Measurements from ENCODE around the gene FAM221B. TPM values are rescaled to one million over a fixed set of nuclear protein-coding genes. Genes with fewer than 3 reads are reported as not detected.
A peak's percentile ranks its signal among the peaks of the same experiment; 100 is the strongest.

FAM221B gene
- total RNA-seq, 2 experiments from 2014 or later, result not detected

GRCh38 chr9:35844628-35845270 lies 16.2 kb upstream of the FAM221B start:
- no peak overlapping the region for H3K27ac Mint-ChIP-seq
- intact Hi-C loops (cut with micrococcal nuclease), result no loop called here
- no peaks in the 10 kb centered on the region for H3K9me3 Mint-ChIP-seq
- CTCF ChIA-PET, result interaction anchor here (1.0 to 3.1 kb wide), 3 partner anchors 13 to 54 kb away, joined by 3 to 11 read pairs (median 4); no protein-coding TSS in a partner anchor
- peak; percentile 40 for DNase-seq
- H3K36me3 Mint-ChIP-seq (ENCODE audit: low read depth), result no peaks in the 10 kb centered on the region
- no peak overlapping the region for H3K4me3 Mint-ChIP-seq
- H3K27me3 Mint-ChIP-seq (ENCODE audit: low read depth), result no peaks in the 10 kb centered on the region
- H3K4me1 Mint-ChIP-seq (ENCODE audit: low read depth), result peaks cover 28% of the 10 kb centered on the region

- H3K4me3 Mint-ChIP-seq, result no peak overlapping the region
- peaks cover 23% of the 10 kb centered on the region for H3K4me1 Mint-ChIP-seq (ENCODE audit: low read depth)
- H3K27me3 Mint-ChIP-seq (ENCODE audit: low read depth), result no peaks in the 10 kb centered on the region
- H3K9me3 Mint-ChIP-seq, result no peaks in the 10 kb centered on the region
- no peak overlapping the region for H3K27ac Mint-ChIP-seq
- no peak for DNase-seq
- intact Hi-C loops (cut with micrococcal nuclease), result no loop called here
- CTCF ChIA-PET, result interaction anchor here (0.8 kb wide), 1 partner anchor 8 kb away, joined by 3 read pairs; no protein-coding TSS in a partner anchor
- no peaks in the 10 kb centered on the region for H3K36me3 Mint-ChIP-seq (ENCODE audit: low read depth)
Measured at GRCh38 chr9:35842795-35843194, 14.3 kb upstream of the FAM221B start.

GRCh38 chr9:35842020-35842745 lies 13.7 kb upstream of the FAM221B start:
- no peak for DNase-seq
- Mint-ChIP-seq H3K36me3 (ENCODE audit: low read depth) (no peaks in the 10 kb centered on the region), H3K9me3 (no peaks in the 10 kb centered on the region), H3K4me3 (no peak overlapping the region), H3K27me3 (ENCODE audit: low read depth) (no peaks in the 10 kb centered on the region), H3K27ac (no peak overlapping the region), H3K4me1 (ENCODE audit: low read depth) (peaks cover 23% of the 10 kb centered on the region)
- CTCF ChIA-PET, result interaction anchor here (0.8 to 1.0 kb wide), 2 partner anchors 8 to 16 kb away, joined by 3 to 5 read pairs; no protein-coding TSS in a partner anchor
- intact Hi-C loops (cut with micrococcal nuclease), result no loop called here

GRCh38 chr9:35841645-35841900 lies 13.0 kb upstream of the FAM221B start:
- Mint-ChIP-seq H3K36me3 (ENCODE audit: low read depth) (no peaks in the 10 kb centered on the region), H3K9me3 (no peaks in the 10 kb centered on the region), H3K27ac (no peak overlapping the region), H3K4me1 (ENCODE audit: low read depth) (peaks cover 19% of the 10 kb centered on the region), H3K27me3 (ENCODE audit: low read depth) (no peaks in the 10 kb centered on the region), H3K4me3 (no peak overlapping the region)
- no peak for DNase-seq
- intact Hi-C loops (cut with micrococcal nuclease), result no loop called here
- CTCF ChIA-PET, result interaction anchor here (1.0 kb wide), 1 partner anchor 15 kb away, joined by 5 read pairs; no protein-coding TSS in a partner anchor

- H3K27me3 Mint-ChIP-seq (ENCODE audit: low read depth), result no peaks in the 10 kb centered on the region
- CTCF ChIA-PET, result interaction anchor here (0.6 to 1.5 kb wide), 3 partner anchors 15 to 724 kb away, joined by 3 to 5 read pairs (median 5); no protein-coding TSS in a partner anchor
- peaks cover 18% of the 10 kb centered on the region for H3K4me1 Mint-ChIP-seq (ENCODE audit: low read depth)
- intact Hi-C loops (cut with micrococcal nuclease), result no loop called here
- no peaks in the 10 kb centered on the region for H3K36me3 Mint-ChIP-seq (ENCODE audit: low read depth)
- no peaks in the 10 kb centered on the region for H3K9me3 Mint-ChIP-seq
- no peak overlapping the region for H3K27ac Mint-ChIP-seq
- no peak overlapping the region for H3K4me3 Mint-ChIP-seq
- no peak for DNase-seq
Measured at GRCh38 chr9:35840881-35841644, 12.5 kb upstream of the FAM221B start.

GRCh38 chr9:35839926-35840325 lies 11.4 kb upstream of the FAM221B start:
- DNase-seq, result no peak
- CTCF ChIA-PET, result interaction anchor here (0.6 to 1.5 kb wide), 3 partner anchors 14 to 291 kb away, joined by 3 to 5 read pairs (median 3); no protein-coding TSS in a partner anchor
- H3K27me3 Mint-ChIP-seq (ENCODE audit: low read depth), result no peaks in the 10 kb centered on the region
- peaks cover 7% of the 10 kb centered on the region for H3K4me1 Mint-ChIP-seq (ENCODE audit: low read depth)
- H3K36me3 Mint-ChIP-seq (ENCODE audit: low read depth), result no peaks in the 10 kb centered on the region
- no peak overlapping the region for H3K27ac Mint-ChIP-seq
- intact Hi-C loops (cut with micrococcal nuclease), result no loop called here
- H3K4me3 Mint-ChIP-seq, result no peak overlapping the region
- H3K9me3 Mint-ChIP-seq, result no peaks in the 10 kb centered on the region

GRCh38 chr9:35836595-35836994 lies 8.1 kb upstream of the FAM221B start:
- no peaks in the 10 kb centered on the region for H3K9me3 Mint-ChIP-seq

GRCh38 chr9:35835766-35836165 lies 7.2 kb upstream of the FAM221B start:
- Mint-ChIP-seq H3K27me3 (ENCODE audit: low read depth) (no peaks in the 10 kb centered on the region), H3K36me3 (ENCODE audit: low read depth) (no peaks in the 10 kb centered on the region), H3K4me3 (no peak overlapping the region), H3K9me3 (no peaks in the 10 kb centered on the region), H3K27ac (no peak overlapping the region), H3K4me1 (ENCODE audit: low read depth) (peaks cover 3% of the 10 kb centered on the region)
- no peak for DNase-seq
- CTCF ChIA-PET, result interaction anchor here (0.7 to 3.1 kb wide), 6 partner anchors 10 to 79 kb away, joined by 3 to 11 read pairs (median 4); no protein-coding TSS in a partner anchor
- intact Hi-C loops (cut with micrococcal nuclease), result no loop called here

More at GRCh38 chr9:35836595-35836994, 8.1 kb upstream of the FAM221B start:
- H3K27me3 Mint-ChIP-seq (ENCODE audit: low read depth), result no peaks in the 10 kb centered on the region
- intact Hi-C loops (cut with micrococcal nuclease), result no loop called here
- no peak overlapping the region for H3K4me3 Mint-ChIP-seq
- DNase-seq, result no peak
- CTCF ChIA-PET, result interaction anchor here (1.0 to 3.1 kb wide), 5 partner anchors 11 to 102 kb away, joined by 3 to 11 read pairs (median 4); no protein-coding TSS in a partner anchor
- no peaks in the 10 kb centered on the region for H3K4me1 Mint-ChIP-seq (ENCODE audit: low read depth)
- H3K27ac Mint-ChIP-seq, result no peak overlapping the region
- H3K36me3 Mint-ChIP-seq (ENCODE audit: low read depth), result no peaks in the 10 kb centered on the region

GRCh38 chr9:35835216-35835632 lies 6.7 kb upstream of the FAM221B start:
- Mint-ChIP-seq H3K27me3 (ENCODE audit: low read depth) (no peaks in the 10 kb centered on the region), H3K4me1 (ENCODE audit: low read depth) (peaks cover 5% of the 10 kb centered on the region), H3K27ac (no peak overlapping the region), H3K9me3 (no peaks in the 10 kb centered on the region), H3K36me3 (ENCODE audit: low read depth) (no peaks in the 10 kb centered on the region), H3K4me3 (no peak overlapping the region)
- CTCF ChIA-PET, result interaction anchor here (0.7 to 3.1 kb wide), 5 partner anchors 9 to 78 kb away, joined by 3 to 11 read pairs (median 4); no protein-coding TSS in a partner anchor
- intact Hi-C loops (cut with micrococcal nuclease), result no loop called here
- peak; percentile 41 for DNase-seq

GRCh38 chr9:35834260-35835215 lies 6.0 kb upstream of the FAM221B start:
- CTCF ChIA-PET, result interaction anchor here (0.7 to 3.1 kb wide), 7 partner anchors 8 to 45 kb away, joined by 3 to 11 read pairs (median 4); no protein-coding TSS in a partner anchor
- no peaks in the 10 kb centered on the region for H3K27me3 Mint-ChIP-seq (ENCODE audit: low read depth)
- H3K4me3 Mint-ChIP-seq, result no peak overlapping the region
- peaks cover 11% of the 10 kb centered on the region for H3K4me1 Mint-ChIP-seq (ENCODE audit: low read depth)
- H3K27ac Mint-ChIP-seq, result no peak overlapping the region
- H3K9me3 Mint-ChIP-seq, result no peaks in the 10 kb centered on the region
- DNase-seq, result no peak
- intact Hi-C loops (cut with micrococcal nuclease), result no loop called here
- H3K36me3 Mint-ChIP-seq (ENCODE audit: low read depth), result no peaks in the 10 kb centered on the region

- peaks cover 2% of the 10 kb centered on the region for H3K27me3 Mint-ChIP-seq (ENCODE audit: low read depth)
- no peak overlapping the region for H3K27ac Mint-ChIP-seq
- intact Hi-C loops (cut with micrococcal nuclease), result no loop called here
- CTCF ChIA-PET, result interaction anchor here (0.6 kb wide), 1 partner anchor 42 kb away, joined by 3 read pairs; no protein-coding TSS in a partner anchor
- no peak for DNase-seq
- peaks cover 21% of the 10 kb centered on the region for H3K4me1 Mint-ChIP-seq (ENCODE audit: low read depth)
- H3K9me3 Mint-ChIP-seq, result no peaks in the 10 kb centered on the region
- no peak overlapping the region for H3K4me3 Mint-ChIP-seq
- no peaks in the 10 kb centered on the region for H3K36me3 Mint-ChIP-seq (ENCODE audit: low read depth)
Measured at GRCh38 chr9:35832814-35833213, 4.3 kb upstream of the FAM221B start.

Measured in activated naive CD4-positive, alpha-beta T cell treated with anti-CD3 and anti-CD28 coated beads for 36 hours (primary cell).